ENCODE data around the gene ZNF804B.

ZNF804B gene

GRCh38 chr7:88758381-88759229 is 895 bp upstream of the ZNF804B start:
- DNase-seq (ENCODE audit: low read depth): peak; percentile 2
- H3K4me3 ChIP-seq (ENCODE audit: low read length): peak overlapping the region; percentile 51
- peak; percentile 15 for TF ChIP-seq CTCF (conservative IDR thresholded peaks at IDR 0.05; ENCODE audit: low read depth, low read length)

GRCh38 chr7:88760136-88760515 is 626 bp downstream of the ZNF804B start:
- no peak for TF ChIP-seq CTCF (conservative IDR thresholded peaks at IDR 0.05; ENCODE audit: low read depth, low read length)
- H3K4me3 ChIP-seq (ENCODE audit: low read length): peak overlapping the region; percentile 51
- DNase-seq (ENCODE audit: low read depth): no peak

GRCh38 chr7:88761779-88762178 is 2.3 kb downstream of the ZNF804B start:
- no peak for TF ChIP-seq CTCF (conservative IDR thresholded peaks at IDR 0.05; ENCODE audit: low read depth, low read length)
- DNase-seq (ENCODE audit: low read depth): no peak
- H3K4me3 ChIP-seq (ENCODE audit: low read length): no peak overlapping the region

- H3K4me3 ChIP-seq (ENCODE audit: low read length): no peak overlapping the region
- no peak for TF ChIP-seq CTCF (conservative IDR thresholded peaks at IDR 0.05; ENCODE audit: low read depth, low read length)
- no peak for DNase-seq (ENCODE audit: low read depth)
These were observed 11.9 kb downstream of the ZNF804B start for GRCh38 chr7:88771417-88771816.

- H3K4me3 ChIP-seq (ENCODE audit: low read length): no peak overlapping the region
- no peak for TF ChIP-seq CTCF (conservative IDR thresholded peaks at IDR 0.05; ENCODE audit: low read depth, low read length)
- no peak for DNase-seq (ENCODE audit: low read depth)
These were observed 13.3 kb downstream of the ZNF804B start for GRCh38 chr7:88772776-88773175.

GRCh38 chr7:88775838-88776237 is 16.3 kb downstream of the ZNF804B start:
- H3K4me3 ChIP-seq (ENCODE audit: low read length): no peak overlapping the region
- TF ChIP-seq CTCF (conservative IDR thresholded peaks at IDR 0.05; ENCODE audit: low read depth, low read length): no peak
- DNase-seq (ENCODE audit: low read depth): no peak

- no peak for TF ChIP-seq CTCF (conservative IDR thresholded peaks at IDR 0.05; ENCODE audit: low read depth, low read length)
- no peak for DNase-seq (ENCODE audit: low read depth)
- no peak overlapping the region for H3K4me3 ChIP-seq (ENCODE audit: low read length)
These were observed 28.3 kb downstream of the ZNF804B start for GRCh38 chr7:88787777-88788176.
